C4-2B (cell line): Measurements from ENCODE around the gene SPATA16.

Source experiments
- H3K27ac ChIP-seq: fragments of 450-650 bp; 2 replicates; pipeline ENCODE4 v1.5.1; 2017
- ZFX ChIP-seq: fragments of 450-650 bp; IDR thresholded peaks from 2 replicates; pipeline ENCODE4 v1.6.1; 2017
- TF ChIP-seq, protein P1 (sequence below): fragments of 450-650 bp; conservative IDR thresholded peaks from 2 replicates; pipeline ENCODE4 v1.5.1; 2017; ENCODE audit warnings: mild to moderate bottlenecking

Gene SPATA16

DNA sequence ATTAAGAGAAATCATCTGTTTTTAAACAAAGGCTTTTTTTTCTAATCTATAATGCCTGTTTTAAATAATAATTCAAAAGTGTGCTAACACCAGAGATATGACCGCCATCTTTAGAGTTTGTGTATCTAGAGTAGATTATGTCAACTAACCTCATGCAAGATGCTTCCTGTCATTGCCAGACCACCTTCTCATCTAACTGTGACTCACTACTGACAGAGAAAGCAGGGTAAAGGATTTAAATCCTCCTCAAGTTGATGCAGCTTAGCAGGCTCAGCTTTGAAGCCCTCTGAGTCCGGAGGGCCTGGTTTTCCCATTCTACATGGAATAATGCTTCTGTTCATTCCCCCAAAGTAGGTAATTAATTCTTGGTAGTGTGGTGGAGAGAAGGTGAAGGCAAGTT lies 282.0 kb downstream of the SPATA16 start:
- no peak overlapping the region for H3K27ac ChIP-seq
- no peak for TF ChIP-seq ZFX
- TF ChIP-seq, protein P1, sequence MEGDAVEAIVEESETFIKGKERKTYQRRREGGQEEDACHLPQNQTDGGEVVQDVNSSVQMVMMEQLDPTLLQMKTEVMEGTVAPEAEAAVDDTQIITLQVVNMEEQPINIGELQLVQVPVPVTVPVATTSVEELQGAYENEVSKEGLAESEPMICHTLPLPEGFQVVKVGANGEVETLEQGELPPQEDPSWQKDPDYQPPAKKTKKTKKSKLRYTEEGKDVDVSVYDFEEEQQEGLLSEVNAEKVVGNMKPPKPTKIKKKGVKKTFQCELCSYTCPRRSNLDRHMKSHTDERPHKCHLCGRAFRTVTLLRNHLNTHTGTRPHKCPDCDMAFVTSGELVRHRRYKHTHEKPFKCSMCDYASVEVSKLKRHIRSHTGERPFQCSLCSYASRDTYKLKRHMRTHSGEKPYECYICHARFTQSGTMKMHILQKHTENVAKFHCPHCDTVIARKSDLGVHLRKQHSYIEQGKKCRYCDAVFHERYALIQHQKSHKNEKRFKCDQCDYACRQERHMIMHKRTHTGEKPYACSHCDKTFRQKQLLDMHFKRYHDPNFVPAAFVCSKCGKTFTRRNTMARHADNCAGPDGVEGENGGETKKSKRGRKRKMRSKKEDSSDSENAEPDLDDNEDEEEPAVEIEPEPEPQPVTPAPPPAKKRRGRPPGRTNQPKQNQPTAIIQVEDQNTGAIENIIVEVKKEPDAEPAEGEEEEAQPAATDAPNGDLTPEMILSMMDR, result no peak

DNA sequence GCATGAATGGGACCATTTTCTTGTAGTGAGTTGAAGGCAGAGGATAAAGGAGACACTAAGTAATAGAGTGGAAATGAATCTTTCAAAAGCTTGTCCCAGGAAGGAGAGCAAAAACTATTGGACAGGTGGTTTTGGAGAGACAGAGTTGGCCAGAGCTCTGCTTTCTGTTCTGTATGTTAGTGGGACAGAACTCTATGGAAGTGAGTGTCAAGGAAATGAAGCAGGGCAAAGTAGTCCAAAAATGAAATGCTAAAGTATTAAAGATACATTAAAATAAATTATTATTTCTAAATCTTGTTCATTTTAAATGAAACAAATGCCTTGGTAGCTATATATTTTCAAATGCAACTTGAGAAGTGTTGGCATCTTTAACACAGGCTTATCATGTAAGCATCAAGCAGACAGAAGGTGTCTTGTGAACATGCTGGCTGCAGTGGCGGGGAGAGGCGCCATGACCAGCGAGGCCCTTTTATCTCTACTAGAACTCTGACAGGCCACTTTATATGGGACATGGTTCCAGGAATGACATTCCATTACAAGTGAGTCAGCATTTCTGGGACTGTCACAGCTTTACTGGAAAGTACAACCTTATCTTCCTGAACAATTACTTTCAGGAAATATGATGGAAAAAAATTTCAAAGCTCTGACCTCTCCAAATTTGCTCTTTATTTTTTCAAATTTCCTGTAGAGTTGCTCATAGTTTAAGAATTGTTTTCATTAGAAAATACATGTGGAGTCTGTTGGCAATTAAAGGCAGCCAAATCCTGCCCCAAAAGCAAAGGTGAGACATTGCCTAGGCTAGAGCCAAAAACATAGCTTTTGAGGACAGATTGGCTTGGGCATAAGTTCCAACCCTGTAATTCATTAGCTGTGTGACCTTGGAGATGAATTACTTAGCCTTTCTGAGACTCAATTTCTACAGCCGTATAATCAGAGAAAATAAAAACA lies 284.0 kb downstream of the SPATA16 start:
- no peak overlapping the region; the same call in 1 of the 2 replicates for H3K27ac ChIP-seq
- TF ChIP-seq ZFX, result no peak
- TF ChIP-seq, protein P1, result no peak

DNA sequence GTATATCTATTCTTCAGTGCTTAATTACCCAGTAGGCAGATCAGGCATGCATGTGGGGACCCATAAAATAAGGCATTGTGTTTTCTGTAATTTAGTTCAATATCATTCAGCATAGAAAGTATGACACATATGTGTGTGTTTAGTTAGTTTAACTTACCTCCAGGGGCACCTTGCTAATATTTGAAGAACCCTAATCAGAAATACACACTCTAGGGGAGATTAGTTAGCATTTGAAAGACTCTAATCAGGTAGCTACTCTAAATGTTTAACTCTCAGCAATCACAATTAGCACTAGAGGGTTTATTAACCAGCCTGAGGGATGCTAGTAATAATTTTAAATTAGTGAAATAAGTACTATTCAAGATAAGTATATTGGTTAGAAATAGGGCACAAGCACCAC lies 286.0 kb downstream of the SPATA16 start:
- TF ChIP-seq, protein P1, result no peak
- TF ChIP-seq ZFX, result no peak
- no peak overlapping the region for H3K27ac ChIP-seq

DNA sequence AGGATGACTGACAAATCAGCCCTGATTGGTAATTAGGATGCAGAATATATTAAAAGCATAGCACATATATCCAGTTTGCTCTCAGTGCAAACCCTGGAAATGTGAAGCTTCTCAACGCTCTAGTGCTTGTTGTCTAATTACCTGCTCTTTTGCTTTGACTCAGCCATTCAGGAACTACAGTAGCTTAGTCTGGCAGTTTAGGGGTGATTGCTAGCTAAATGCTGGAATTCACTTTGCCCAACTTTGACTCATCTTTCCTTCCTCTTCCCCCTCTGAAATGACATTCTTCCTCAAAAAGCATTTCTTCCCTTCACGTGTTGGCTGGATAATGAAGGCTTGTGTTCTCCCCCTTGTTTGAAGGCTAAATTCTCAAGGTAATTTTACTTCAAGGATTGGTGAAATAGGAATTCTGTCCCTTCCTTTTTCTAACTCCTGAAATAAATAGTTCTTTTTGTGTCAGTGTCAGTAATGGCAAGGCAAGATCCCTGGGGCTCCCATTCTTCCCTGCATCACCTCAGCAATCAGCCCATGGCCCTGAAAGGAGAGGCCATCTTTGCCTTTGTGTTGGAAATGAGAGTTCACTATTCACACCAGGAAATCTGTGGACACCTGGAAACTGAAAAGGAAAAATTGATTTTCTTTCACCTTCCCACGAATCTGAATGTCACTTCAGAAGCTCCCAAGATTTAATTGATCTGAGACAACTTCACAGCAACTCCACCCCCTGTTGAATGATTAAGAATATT lies 286.9 kb downstream of the SPATA16 start:
- TF ChIP-seq, protein P1, result no peak
- no peak for TF ChIP-seq ZFX
- no peak overlapping the region for H3K27ac ChIP-seq

DNA sequence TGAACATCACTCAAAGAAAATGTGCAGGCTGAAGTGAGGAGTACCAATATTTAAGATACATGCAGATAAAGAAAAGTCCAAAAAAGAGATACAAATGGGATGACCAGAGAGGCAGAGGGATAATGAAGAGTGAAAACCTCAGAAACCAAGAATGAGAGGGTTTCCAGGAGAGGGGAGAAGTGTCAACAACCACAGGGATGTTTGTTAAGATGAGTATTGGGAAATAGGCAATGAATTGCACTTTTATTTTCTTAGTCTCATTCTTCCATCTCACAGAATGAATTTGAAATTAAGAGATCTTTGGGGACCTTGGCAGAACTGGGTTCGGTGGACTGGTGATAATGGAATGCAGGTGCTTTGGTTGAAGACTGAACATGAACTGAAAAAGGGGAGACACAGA lies 288.0 kb downstream of the SPATA16 start:
- no peak for TF ChIP-seq ZFX
- TF ChIP-seq, protein P1, result no peak
- no peak overlapping the region for H3K27ac ChIP-seq

DNA sequence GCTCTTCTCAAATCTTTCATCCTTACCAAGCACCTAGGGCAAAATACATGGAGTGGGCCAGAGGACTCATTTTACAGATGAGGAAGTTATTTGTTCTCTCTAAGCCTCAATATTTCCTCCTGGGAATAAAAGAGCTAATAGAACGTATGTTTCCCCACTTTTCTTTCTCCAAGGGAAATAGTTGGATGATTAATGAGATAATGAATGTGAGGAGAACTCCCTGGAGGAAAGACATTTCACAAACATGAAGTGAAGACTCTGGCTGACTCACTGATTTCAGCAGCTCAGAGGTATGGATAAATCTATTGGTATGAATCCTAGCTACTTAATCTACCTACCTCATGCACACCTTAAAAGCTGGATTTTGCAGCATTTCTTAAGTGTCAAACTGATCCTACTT lies 292.1 kb downstream of the SPATA16 start:
- TF ChIP-seq ZFX, result no peak
- TF ChIP-seq, protein P1, result no peak
- no peak overlapping the region for H3K27ac ChIP-seq

DNA sequence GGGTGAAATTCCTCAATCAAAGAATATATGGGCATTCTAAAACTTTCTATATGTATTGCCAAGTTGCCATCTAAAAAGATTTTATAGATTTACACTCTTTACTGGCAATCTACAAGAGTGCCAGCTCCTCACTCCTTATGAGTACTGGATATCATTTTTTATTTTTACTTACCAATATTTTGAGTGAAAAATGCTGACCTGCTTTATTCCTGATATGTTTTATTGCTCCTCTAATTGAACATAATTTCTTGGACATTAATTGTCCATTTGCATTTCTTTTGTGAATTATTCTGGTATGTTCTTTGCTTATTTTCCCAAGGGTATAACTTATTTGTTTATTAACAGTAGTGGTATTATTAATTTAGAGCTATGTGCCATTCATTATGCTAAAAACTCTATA lies 293.7 kb downstream of the SPATA16 start:
- no peak overlapping the region for H3K27ac ChIP-seq
- TF ChIP-seq, protein P1, result no peak
- no peak for TF ChIP-seq ZFX
